Erythroblast (primary cell): Measurements from ENCODE around the gene HSD17B2.

Source experiments
- GATA1 ChIP-seq: IDR thresholded peaks from 2 replicates; pipeline ENCODE4 v1.6.1; 2011; ENCODE audit warnings: low read depth, mild to moderate bottlenecking, control low read depth, low read length, moderate library complexity
- POLR2A ChIP-seq: IDR thresholded peaks from 2 replicates; pipeline ENCODE4 v1.6.1; 2011; ENCODE audit warnings: mild to moderate bottlenecking, low read length

- TF ChIP-seq POLR2A (no peak), GATA1 (no peak)
These were observed 14.4 kb downstream of the HSD17B2 start for GRCh38 chr16:82049484-82049883.
